GM23248 (cell line): ENCODE measurements around the gene AOPEP. TPM values are rescaled to one million over a fixed set of nuclear protein-coding genes. Genes with fewer than 3 reads are reported as not detected.
"Not testable (repeated sequence)": the region's sequence is repeated elsewhere in the genome, so short reads cannot be mapped to it uniquely, and the experiment has no call there.

Experiments used
- DNase-seq: peaks from one replicate; pipeline ENCODE4 v3.0.0-alpha.2; 2015
- H2AFZ ChIP-seq: fragments of 200-600 bp; sonication (generic); 2 replicates; pipeline ENCODE4 v1.6.1; 2016; ENCODE audit warnings: antibody characterized with exemption
- H3F3A ChIP-seq: fragments of 200-600 bp; sonication (generic); 2 replicates; pipeline ENCODE4 v1.6.1; 2016; ENCODE audit warnings: mild to moderate bottlenecking, antibody characterized with exemption, mixed run types; ENCODE audit not compliant: insufficient read depth
- H3K27ac ChIP-seq: fragments of 200-600 bp; sonication (generic); 2 replicates; pipeline ENCODE4 v1.5.1; 2016; ENCODE audit warnings: mild to moderate bottlenecking
- H3K27me3 ChIP-seq: fragments of 200-600 bp; sonication (generic); replicated peaks from 2 replicates; pipeline ENCODE4 v1.6.1; 2016; ENCODE audit warnings: mild to moderate bottlenecking; ENCODE audit not compliant: insufficient read depth
- H3K36me3 ChIP-seq: fragments of 200-600 bp; sonication (generic); 2 replicates; pipeline ENCODE4 v1.6.1; 2016; ENCODE audit warnings: low read depth, mild to moderate bottlenecking
- H3K4me1 ChIP-seq: fragments of 200-600 bp; sonication (generic); 2 replicates; pipeline ENCODE4 v1.6.1; 2016; ENCODE audit warnings: mild to moderate bottlenecking; ENCODE audit not compliant: insufficient read depth
- H3K4me2 ChIP-seq: fragments of 200-600 bp; sonication (generic); one replicate; pipeline ENCODE4 v1.6.1; 2016; ENCODE audit warnings: mild to moderate bottlenecking; ENCODE audit not compliant: unreplicated experiment
- H3K4me3 ChIP-seq: fragments of 200-600 bp; sonication (generic); 2 replicates; pipeline ENCODE4 v1.5.1; 2016; ENCODE audit warnings: mild to moderate bottlenecking
- H3K79me2 ChIP-seq: fragments of 200-600 bp; sonication (generic); 2 replicates; pipeline ENCODE4 v1.6.1; 2016; ENCODE audit warnings: mild to moderate bottlenecking; ENCODE audit not compliant: insufficient read depth
- H3K9ac ChIP-seq: fragments of 200-600 bp; sonication (generic); 2 replicates; pipeline ENCODE4 v1.6.1; 2016; ENCODE audit warnings: mild to moderate bottlenecking
- H3K9me2 ChIP-seq: fragments of 200-600 bp; sonication (generic); 2 replicates; pipeline ENCODE4 v1.6.1; 2016; ENCODE audit warnings: mixed run types, mild to moderate bottlenecking, moderate library complexity; ENCODE audit not compliant: insufficient read depth
- H3K9me3 ChIP-seq: fragments of 200-600 bp; sonication (generic); one replicate; pipeline ENCODE4 v1.6.1; 2017; ENCODE audit warnings: low read depth
- H4K20me1 ChIP-seq: fragments of 200-600 bp; sonication (generic); 2 replicates; pipeline ENCODE4 v1.6.0; 2016; ENCODE audit not compliant: insufficient read depth
- EZH2 ChIP-seq: fragments of 200-600 bp; sonication (generic); IDR thresholded peaks from 2 replicates; pipeline ENCODE4 v1.6.1; 2018; ENCODE audit warnings: antibody characterized with exemption, mild to moderate bottlenecking; ENCODE audit not compliant: insufficient read depth, poor library complexity, severe bottlenecking
- EZH2phosphoT487 ChIP-seq: fragments of 200-600 bp; sonication (generic); IDR thresholded peaks from 2 replicates; pipeline ENCODE4 v1.6.1; 2018; ENCODE audit warnings: antibody characterized with exemption, moderate library complexity, mild to moderate bottlenecking, low read depth; ENCODE audit not compliant: insufficient read depth
- WGBS, 2 experiments: methylation state at CpG; one replicate each; pipeline ENCODE4 v1.1.6; 2015 to 2017; ENCODE audit warnings: low lambda C conversion rate in 2 of 2, low coverage in 1 of 2; ENCODE audit errors: missing lambda C conversion rate in 2 of 2; 5-methylcytosine and 5-hydroxymethylcytosine counted together
- in situ Hi-C: fragments of 300-500 bp; cut with MboI; formaldehyde crosslinking; loops from 2 replicates; pipeline ENCODE4 v1.15.0; 2020
- polyA plus RNA-seq: library from polyadenylated mRNA; unstranded; fragments of >200 nt; fragmentation: Nextera tagmentation; extraction: Ambion mirVana; gene quantifications from 2 replicates; pipeline ENCODE4 v1.2.1, GENCODE V29; 2016
- total RNA-seq: library from RNA; depleted of rRNA; stranded (reverse); fragments of >200 nt; shearing (Covaris generic); gene quantifications from 2 replicates; pipeline ENCODE4 v1.2.3, GENCODE V29; 2014

AOPEP gene
- total and polyA plus RNA-seq, 2 experiments from 2014 or later: 90.0 to 120 TPM

DNA sequence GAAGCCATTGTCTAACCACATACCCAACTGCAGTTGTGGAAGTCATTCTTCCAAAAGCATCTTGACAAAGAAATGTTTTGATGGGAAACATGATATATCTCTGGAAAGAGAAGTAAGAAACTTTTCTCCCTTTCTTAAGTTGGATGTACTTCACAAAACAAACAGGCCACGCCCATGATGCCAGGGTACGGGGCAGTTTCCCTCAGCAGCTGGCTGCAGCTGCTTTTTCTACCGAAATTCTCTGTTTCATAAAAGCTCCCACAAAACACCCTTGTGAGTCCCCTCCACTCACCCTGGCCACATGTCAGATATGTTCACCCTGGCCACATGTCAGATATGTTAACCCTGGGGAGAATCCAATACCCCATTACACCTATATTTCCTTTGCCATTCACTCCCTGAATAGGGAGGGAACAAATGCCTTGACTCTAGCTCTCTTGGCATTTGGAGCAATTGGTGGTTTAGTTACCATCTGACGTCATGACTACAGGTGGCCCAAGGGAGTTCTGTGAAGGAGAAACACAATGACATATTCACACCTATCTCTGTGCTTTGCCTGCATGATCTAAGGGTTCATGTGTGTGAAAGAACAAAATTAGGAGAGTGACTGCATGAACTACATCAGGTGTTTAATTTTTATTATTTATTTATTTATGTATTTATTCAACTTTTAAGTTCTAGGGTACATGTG is 103.0 kb downstream of the AOPEP start:
- Histone ChIP-seq H3K4me2 (no peak overlapping the region), H2AFZ (no peak overlapping the region), H3K27me3 (no peaks in the 10 kb centered on the region), H4K20me1 (no peaks in the 10 kb centered on the region), H3K27ac (no peak overlapping the region), H3K9ac (no peak overlapping the region), H3K9me3 (no peaks in the 10 kb centered on the region), H3K4me1 (peaks cover 16% of the 10 kb centered on the region; the same call in 1 of the 2 replicates), H3K9me2 (no peaks in the 10 kb centered on the region), H3F3A (no peaks in the 10 kb centered on the region), H3K36me3 (no peaks in the 10 kb centered on the region), H3K4me3 (no peak overlapping the region), H3K79me2 (no peaks in the 10 kb centered on the region)
- in situ Hi-C loops: no loop called here
- TF ChIP-seq EZH2: no peak
- no peak for TF ChIP-seq EZH2phosphoT487
- 89 to 93% methylated on average over 4 of the region's 4 CpGs for WGBS, 2 experiments
- DNase-seq: no peak

DNA sequence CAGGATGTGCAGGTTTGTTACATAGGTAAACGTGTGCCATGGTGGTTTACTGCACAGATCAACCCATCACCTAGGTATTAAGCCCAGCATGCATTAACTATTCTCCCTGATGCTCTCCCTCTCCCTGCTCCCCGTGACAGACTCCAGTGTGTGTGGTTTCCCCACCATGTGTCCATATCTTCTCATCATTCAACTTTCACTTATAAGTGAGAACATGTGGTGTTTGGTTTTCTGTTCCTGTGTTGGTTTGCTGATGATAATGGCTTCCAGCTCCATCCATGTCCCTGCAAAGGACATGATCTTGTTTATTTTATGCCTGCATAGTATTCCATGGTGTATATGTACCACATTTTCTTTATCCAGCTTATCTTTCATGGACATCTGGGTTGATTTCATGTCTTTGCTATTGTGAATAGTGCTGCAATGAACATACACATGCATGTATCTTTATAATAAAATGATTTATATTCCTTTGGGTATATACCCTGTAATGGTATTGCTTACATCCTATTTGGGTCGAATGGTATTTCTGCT is 103.6 kb downstream of the AOPEP start:
- H3K9me3 ChIP-seq, H3K27me3 ChIP-seq, H2AFZ ChIP-seq, H3K36me3 ChIP-seq, H3K9ac ChIP-seq, H3K79me2 ChIP-seq, H3K9me2 ChIP-seq, H4K20me1 ChIP-seq, in situ Hi-C loops, H3K27ac ChIP-seq, H3K4me3 ChIP-seq, H3F3A ChIP-seq, DNase-seq, H3K4me2 ChIP-seq: not testable (repeated sequence)
- H3K4me1 ChIP-seq: peaks cover 14% of the 10 kb centered on the region; the same call in 1 of the 2 replicates
- 61 to 65% methylated on average over 3 of the region's 3 CpGs for WGBS, 2 experiments

DNA sequence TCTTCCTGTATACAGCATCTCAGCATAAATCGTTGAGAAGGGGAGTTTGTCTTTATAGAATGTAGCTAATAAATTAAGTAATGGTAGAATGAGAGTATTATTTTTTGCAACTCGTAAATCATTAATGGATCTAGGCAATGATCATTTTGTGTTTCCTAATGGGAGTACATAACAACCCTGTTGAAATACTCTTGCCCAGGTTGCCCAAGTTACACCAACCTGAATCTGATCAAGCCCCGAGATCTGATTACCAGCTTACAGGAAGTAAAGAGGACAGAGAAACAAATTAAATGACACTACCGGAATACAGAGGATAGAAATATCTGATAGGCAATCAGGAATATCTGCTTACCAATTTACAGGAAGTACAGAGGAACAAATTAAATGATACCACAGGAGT is 107.3 kb downstream of the AOPEP start:
- Histone ChIP-seq H3K79me2 (no peaks in the 10 kb centered on the region), H3K27ac (no peak overlapping the region)
- TF ChIP-seq EZH2phosphoT487: no peak
- no peak for TF ChIP-seq EZH2

DNA sequence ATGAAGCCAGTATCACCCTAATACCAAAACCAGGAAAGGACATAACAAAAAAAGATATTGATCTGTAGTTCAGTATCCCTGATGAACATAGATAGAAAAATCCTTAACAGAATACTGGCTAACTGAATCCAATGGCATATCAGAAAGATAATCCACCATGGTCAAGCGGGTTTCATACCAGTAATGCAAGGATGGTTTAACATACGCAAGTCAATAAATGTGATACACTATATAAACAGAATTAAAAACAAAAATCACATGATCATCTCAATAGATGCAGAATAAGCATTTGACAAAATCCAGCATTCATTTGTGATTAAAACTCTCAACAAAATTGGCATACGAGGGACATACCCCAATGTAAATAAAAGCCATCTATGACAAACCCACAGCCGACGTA is 110.9 kb downstream of the AOPEP start:
- Histone ChIP-seq H3K4me2 (no peak overlapping the region), H3K4me3 (no peak overlapping the region), H2AFZ (no peak overlapping the region), H3K4me1 (no peaks in the 10 kb centered on the region), H4K20me1 (no peaks in the 10 kb centered on the region), H3K9me3 (no peaks in the 10 kb centered on the region), H3K9ac (no peak overlapping the region), H3K27me3 (no peaks in the 10 kb centered on the region), H3K36me3 (no peaks in the 10 kb centered on the region), H3K79me2 (0 out of 2 replicates have a peak, but pooled peaks cover 6% of the 10 kb centered on the region), H3K27ac (no peak overlapping the region), H3K9me2 (no peaks in the 10 kb centered on the region), H3F3A (no peaks in the 10 kb centered on the region)
- DNase-seq: no peak
- TF ChIP-seq EZH2 (no peak), EZH2phosphoT487 (no peak)
- in situ Hi-C loops: no loop called here
- WGBS, 2 experiments: 76 to 77% methylated on average over 5 of the region's 5 CpGs

More for the DNA sequence above, 107.3 kb downstream of the AOPEP start:
- 95 to 97% methylated on average over 4 of the region's 4 CpGs for WGBS, 2 experiments
- in situ Hi-C loops: no loop called here
- H3K9me3 ChIP-seq: no peaks in the 10 kb centered on the region
- no peak overlapping the region for H3K4me3 ChIP-seq
- H3K4me2 ChIP-seq: no peak overlapping the region
- no peaks in the 10 kb centered on the region for H4K20me1 ChIP-seq
- H3K36me3 ChIP-seq: no peaks in the 10 kb centered on the region
- H2AFZ ChIP-seq: no peak overlapping the region
- no peak overlapping the region for H3K9ac ChIP-seq
- H3K27me3 ChIP-seq: no peaks in the 10 kb centered on the region
- H3K9me2 ChIP-seq: no peaks in the 10 kb centered on the region
- H3F3A ChIP-seq: no peaks in the 10 kb centered on the region
- no peak for DNase-seq
- no peaks in the 10 kb centered on the region for H3K4me1 ChIP-seq
